Measurements from ENCODE around the gene SMDT1. TPM values are rescaled to one million over a fixed set of nuclear protein-coding genes. Genes with fewer than 3 reads are reported as not detected.

Gene SMDT1
- total and polyA plus RNA-seq, 9 of the 15 experiments (the other 6 are each of a cell fraction or from before 2014, with no cell fraction given), result 7.9 to 65.2 (median 14.3) TPM

- peak; percentile 72 for TF ChIP-seq VEZF1 (CRISPR knock-in tag; IDR thresholded peaks at IDR 0.05)
- TF ChIP-seq BHLHE40 (IDR thresholded peaks at IDR 0.05; ENCODE audit: low read length), result peak; percentile 92
- TF ChIP-seq ZNF232 (CRISPR knock-in tag; IDR thresholded peaks at IDR 0.05), result no peak
- peak; percentile 99 for TF ChIP-seq RBFOX2 (IDR thresholded peaks at IDR 0.05; ENCODE audit: low read depth, low read length)
- TF ChIP-seq, protein P1, sequence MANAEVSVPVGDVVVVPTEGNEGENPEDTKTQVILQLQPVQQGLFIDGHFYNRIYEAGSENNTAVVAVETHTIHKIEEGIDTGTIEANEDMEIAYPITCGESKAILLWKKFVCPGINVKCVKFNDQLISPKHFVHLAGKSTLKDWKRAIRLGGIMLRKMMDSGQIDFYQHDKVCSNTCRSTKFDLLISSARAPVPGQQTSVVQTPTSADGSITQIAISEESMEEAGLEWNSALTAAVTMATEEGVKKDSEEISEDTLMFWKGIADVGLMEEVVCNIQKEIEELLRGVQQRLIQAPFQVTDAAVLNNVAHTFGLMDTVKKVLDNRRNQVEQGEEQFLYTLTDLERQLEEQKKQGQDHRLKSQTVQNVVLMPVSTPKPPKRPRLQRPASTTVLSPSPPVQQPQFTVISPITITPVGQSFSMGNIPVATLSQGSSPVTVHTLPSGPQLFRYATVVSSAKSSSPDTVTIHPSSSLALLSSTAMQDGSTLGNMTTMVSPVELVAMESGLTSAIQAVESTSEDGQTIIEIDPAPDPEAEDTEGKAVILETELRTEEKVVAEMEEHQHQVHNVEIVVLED (CRISPR knock-in tag; IDR thresholded peaks at IDR 0.05), result 0 out of 2 replicates have a peak, but pooled peaks have one; percentile 43
- TF ChIP-seq SP2 (IDR thresholded peaks at IDR 0.05; ENCODE audit: extremely low read depth, low read depth, low read length, poor library complexity, severe bottlenecking), result peak; percentile 22
- TF ChIP-seq NR2C2 (CRISPR knock-in tag; IDR thresholded peaks at IDR 0.05), result no peak
- TF ChIP-seq NR2C2 (tag; IDR thresholded peaks at IDR 0.05), result peak; percentile 73
- TF ChIP-seq NRF1 (conservative IDR thresholded peaks at IDR 0.05 in 1 of 2, IDR thresholded peaks at IDR 0.05 in 1 of 2), result peak; percentile 98 to 99
- TF ChIP-seq CCAR2 (IDR thresholded peaks at IDR 0.05; ENCODE audit: low read depth, low read length), result no peak
- no peak for TF ChIP-seq ZNF696 (CRISPR knock-in tag; conservative IDR thresholded peaks at IDR 0.05)
- TF ChIP-seq, protein P2, sequence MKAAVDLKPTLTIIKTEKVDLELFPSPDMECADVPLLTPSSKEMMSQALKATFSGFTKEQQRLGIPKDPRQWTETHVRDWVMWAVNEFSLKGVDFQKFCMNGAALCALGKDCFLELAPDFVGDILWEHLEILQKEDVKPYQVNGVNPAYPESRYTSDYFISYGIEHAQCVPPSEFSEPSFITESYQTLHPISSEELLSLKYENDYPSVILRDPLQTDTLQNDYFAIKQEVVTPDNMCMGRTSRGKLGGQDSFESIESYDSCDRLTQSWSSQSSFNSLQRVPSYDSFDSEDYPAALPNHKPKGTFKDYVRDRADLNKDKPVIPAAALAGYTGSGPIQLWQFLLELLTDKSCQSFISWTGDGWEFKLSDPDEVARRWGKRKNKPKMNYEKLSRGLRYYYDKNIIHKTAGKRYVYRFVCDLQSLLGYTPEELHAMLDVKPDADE (conservative IDR thresholded peaks at IDR 0.05; ENCODE audit: control insufficient read depth, low read depth, low read length), result peak; percentile 18
- TF ChIP-seq, protein P3, sequence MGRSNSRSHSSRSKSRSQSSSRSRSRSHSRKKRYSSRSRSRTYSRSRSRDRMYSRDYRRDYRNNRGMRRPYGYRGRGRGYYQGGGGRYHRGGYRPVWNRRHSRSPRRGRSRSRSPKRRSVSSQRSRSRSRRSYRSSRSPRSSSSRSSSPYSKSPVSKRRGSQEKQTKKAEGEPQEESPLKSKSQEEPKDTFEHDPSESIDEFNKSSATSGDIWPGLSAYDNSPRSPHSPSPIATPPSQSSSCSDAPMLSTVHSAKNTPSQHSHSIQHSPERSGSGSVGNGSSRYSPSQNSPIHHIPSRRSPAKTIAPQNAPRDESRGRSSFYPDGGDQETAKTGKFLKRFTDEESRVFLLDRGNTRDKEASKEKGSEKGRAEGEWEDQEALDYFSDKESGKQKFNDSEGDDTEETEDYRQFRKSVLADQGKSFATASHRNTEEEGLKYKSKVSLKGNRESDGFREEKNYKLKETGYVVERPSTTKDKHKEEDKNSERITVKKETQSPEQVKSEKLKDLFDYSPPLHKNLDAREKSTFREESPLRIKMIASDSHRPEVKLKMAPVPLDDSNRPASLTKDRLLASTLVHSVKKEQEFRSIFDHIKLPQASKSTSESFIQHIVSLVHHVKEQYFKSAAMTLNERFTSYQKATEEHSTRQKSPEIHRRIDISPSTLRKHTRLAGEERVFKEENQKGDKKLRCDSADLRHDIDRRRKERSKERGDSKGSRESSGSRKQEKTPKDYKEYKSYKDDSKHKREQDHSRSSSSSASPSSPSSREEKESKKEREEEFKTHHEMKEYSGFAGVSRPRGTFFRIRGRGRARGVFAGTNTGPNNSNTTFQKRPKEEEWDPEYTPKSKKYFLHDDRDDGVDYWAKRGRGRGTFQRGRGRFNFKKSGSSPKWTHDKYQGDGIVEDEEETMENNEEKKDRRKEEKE (IDR thresholded peaks at IDR 0.05; ENCODE audit: borderline replicate concordance in 1 of 2, control insufficient read depth in 1 of 2, low read depth in 2 of 2, low read length in 1 of 2), result 0 out of 4 replicates have a peak, but pooled peaks of 1 of the 2 experiments have one; percentile 24
- peak; percentile 91; the same call in 1 of the 2 replicates for TF ChIP-seq NR1H2 (CRISPR knock-in tag; IDR thresholded peaks at IDR 0.05)
- no peak for TF ChIP-seq KAT8 (IDR thresholded peaks at IDR 0.05; ENCODE audit: low read depth)
- TF ChIP-seq PHTF2 (CRISPR knock-in tag; IDR thresholded peaks at IDR 0.05), result no peak
- no peak for TF ChIP-seq CSDE1 (IDR thresholded peaks at IDR 0.05)
- TF ChIP-seq PML (IDR thresholded peaks at IDR 0.05; ENCODE audit: low read length), result 0 out of 2 replicates have a peak, but pooled peaks have one; percentile 33
- TF ChIP-seq TBP (optimal IDR thresholded peaks at IDR 0.05; ENCODE audit: low read depth, low read length), result peak; percentile 90
These were observed 11.3 kb downstream of the SMDT1 start, which contains the start of gene NDUFA6 (continued) for GRCh38 chr22:42090596-42091454.

All from K562 (cell line).